A204.1 (cell line): ENCODE results near the gene GBE1.

Experiments used
- FAIRE-seq: peaks from 2 replicates; lab custom pipeline; 2012; peaks lifted over from hg19 to GRCh38; lab: Jason Lieb, UNC

Gene GBE1

DNA sequence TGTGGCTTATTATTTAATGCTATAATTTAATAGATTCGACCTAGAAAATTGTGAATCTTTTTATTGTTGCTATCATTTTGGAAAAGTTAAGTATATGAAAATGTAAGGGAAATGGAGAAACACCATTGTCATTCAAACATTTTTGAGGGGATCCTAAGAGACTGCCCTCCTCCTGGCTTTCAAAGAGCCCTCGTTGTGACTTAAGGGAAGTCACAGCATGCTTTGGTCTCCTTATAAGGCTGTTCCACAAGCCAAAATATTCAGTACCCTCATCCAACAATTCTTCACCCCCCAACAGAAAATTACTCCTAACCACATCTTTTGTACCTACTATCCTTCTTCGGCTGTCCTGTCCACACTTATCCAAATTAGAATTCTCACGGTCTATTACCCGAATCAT, 140.2 kb downstream of the GBE1 start:
- no peak for FAIRE-seq

DNA sequence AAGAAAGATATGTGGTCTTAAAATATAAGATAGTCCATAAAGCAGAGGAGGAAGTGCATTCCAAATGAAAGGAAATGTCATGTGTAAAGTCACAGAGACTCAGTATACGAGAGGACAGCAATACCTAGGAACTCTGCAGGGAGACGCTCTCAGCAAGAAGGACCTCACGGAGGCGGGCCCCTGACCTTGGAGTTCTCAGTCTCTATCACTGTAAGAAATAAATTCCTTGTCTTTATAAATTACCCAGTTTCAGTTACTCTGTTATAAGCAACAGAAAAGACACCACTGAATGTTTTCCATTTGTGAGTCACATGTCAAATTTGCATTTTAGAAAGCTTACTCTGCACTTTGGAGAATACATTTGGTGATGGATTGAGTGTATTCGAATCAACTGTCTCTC, 140.6 kb downstream of the GBE1 start:
- FAIRE-seq = no peak

DNA sequence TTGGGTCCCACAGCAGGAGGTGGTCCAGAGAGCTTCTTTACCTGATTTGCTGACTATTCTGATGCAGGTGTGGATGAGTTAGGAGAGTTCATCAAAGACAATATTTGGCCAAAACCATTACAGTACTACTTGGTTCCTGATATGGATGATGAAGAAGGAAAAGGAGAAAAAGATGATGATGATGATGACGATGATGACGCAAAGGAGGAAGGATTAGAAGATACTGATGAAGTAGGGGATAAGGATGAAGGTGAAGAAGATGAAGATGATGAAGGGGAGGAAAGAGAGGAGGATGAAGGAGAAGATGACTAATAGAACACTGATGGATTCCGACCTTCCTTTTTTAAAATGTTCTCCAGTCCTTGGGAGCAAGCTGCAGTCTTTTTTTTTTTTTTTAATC, 148.7 kb downstream of the GBE1 start:
- no peak for FAIRE-seq

DNA sequence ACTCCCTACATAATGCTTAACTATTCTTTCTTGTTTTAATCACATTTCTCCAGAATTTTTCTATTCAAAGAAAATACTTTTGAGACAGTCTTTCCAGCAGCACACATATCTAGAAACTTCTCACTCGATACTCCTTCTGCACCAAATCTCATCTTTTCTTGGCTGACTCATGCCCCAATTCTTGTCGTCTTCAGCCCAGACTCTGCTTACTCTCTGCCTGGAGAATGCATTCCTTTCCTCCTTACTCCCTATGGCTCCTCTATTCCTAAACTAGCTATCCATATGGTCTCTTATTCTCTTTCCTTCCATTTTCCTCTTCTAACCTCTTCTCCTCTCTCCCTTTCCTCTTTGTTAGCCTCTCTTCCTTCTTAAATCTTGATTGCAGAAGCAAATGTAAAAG, 158.7 kb downstream of the GBE1 start:
- FAIRE-seq = no peak

DNA sequence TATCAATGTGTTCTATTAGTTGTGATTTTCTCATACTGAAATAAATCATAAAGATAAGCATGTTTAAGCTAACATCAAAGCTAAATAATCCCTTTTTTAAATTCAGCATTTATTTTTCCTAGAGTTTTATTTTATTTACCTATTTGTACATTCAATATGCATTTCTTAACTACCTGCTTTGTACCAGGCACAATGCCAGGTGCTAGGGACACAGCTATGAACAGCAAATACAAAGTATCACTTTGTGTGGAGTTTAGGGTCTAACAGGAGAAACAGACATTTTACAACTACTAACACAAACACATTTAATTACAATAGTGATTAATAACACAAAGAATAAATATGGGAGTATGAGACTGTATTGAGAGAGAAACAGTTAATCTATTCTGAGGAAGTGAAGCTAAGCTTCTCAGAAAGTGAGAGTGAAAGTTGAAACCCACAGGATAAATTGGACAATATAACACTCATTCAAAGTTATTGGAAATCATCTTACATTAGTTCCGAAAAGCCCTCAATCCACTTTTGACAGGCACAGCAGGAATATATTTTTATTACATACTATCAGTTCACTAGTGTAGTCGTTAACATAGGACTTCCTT, 159.6 kb downstream of the GBE1 start:
- FAIRE-seq = no peak

DNA sequence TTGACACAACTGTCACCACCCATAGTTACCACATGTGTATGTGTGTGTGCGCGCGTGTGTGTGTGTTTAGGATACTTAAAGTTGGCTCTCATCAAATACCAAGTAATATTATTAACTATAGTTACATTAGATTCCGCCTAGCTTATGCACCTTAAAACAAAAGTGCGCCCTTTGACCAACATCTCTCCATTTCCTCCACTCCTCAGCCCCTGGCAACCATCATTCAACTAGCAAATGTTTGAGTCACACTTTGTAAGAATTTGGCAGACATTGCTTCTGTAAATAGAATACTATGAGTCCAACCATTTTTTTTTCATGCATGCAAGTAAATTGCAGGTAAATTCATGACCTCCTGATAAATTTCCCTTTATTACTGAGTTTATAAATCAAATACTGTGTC, 169.3 kb downstream of the GBE1 start:
- no peak for FAIRE-seq

DNA sequence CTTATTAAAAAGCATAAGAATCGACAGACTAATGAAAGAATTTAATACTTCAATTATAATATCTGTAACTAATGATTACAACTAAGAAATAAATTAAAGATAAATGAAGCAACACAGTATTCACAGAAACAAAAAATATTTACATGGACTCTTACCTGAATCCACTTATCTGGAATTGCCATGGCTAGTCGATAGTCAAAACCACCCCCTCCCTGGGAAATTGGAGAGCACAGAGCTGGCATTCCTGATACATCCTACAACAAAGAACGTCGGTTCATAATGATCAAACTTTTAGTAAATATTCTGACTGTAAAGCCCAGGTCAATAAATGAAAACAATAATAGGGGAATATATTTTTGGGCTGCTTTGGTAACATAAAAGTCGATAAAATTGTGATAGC, 175.5 kb downstream of the GBE1 start:
- FAIRE-seq = peak; percentile 35

DNA sequence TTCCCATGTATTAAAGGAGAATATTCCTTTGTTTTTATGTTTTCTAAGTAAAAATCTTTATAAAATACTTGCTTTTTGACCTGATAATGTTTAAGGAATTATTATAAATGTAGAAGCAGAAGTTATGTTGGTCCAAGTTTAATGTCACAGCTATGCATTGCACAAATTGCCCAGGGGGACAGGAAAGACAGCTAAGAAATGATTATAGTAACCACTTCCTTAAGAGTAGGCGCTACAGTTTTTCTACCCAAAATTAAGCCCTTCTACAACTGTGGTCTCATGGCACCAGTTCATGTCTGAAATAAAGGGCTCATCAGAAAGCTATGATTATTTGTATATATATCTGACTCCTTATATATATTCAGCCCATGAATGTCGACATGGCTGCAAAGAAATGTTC, 176.4 kb downstream of the GBE1 start:
- no peak for FAIRE-seq

DNA sequence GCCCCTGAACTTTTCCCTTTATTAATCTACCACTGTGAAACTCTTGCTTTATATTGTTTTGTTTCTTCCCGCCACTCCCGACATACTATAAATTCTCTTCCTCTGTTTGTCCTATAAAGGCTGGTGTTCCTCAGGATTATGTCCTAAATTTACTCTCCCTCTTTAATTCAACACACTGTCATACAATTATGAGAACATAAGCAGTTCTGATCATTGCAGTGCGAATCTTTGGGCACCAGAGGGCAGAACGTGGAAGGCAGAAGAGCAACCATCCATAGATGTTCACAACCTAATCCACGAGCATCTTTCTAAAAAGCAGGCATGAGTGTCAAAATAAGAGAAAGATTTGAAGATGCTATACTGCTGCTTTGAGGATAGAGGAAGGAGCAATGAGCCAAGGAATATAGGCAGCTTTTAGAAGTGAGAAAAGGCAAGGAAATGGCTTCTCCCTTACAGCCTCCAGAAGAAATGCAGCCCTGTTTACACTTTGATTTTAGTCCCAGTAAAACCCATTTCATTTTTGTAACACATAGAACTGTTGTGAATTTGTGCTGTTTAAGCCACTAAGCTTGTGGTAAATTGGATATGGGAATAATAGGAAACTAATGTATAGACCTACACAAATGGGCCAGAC, 179.4 kb downstream of the GBE1 start:
- peak; percentile 75 for FAIRE-seq

DNA sequence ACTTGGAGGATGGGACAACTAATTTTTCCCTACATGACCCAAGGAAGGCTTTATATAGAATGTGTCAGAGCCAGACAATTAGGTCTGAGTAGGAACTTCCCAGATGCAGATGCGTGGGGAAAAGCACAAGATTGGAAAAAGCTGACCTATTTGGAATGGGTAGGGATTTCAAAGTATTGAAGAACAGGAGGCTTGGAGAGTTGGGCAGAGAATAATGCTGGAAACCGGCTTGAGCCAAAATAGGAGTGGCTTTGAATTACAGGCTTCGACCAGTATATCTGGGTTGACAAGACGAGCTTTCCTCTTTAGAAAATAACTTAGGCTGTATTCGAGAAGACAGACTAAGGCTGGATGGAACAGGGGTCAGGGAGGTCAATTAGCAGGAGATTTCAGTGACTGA, 181.1 kb downstream of the GBE1 start:
- no peak for FAIRE-seq

DNA sequence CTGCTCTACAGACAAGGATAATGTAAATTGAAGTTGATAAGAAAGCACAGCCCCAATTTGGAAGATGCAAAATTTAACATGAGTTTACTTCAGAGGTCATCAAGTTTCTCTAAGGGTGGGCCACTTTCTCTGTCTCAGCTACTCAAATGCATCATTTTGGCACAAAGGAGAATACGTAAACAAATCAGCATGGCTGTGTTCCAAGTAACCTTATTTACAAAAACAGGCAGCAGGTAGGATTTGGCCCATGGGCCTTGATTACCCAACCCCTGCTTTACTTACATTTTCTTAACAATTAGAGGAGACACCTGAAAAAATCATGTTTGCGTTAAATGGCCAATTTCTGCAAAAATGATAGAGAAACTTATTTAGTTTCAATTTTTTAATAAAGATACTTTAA, 181.7 kb downstream of the GBE1 start:
- no peak for FAIRE-seq

DNA sequence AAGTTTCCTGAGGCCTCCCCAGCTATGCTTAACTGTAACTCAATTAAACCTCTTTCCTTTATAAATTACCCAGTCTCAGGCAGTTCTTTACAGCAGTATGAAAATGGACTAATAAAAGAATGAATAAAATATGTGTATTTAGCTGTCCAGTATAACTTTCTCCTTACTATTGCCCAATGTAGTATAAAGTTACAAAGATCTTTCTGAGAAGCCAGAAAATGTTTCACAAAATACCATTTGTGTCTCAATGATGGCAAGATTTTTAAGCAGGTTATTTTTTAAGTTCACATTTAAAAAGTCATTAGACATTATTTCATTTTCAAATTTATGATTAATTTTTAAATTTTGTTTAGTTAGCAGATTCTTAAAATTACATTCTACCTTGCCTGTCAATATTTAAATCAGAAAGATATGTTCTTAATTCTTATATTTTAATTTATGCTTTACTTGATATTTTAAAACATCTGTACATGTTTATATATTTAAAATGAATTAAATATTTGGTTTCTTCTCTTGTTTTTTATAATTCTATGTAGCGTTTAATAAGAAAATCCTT, 189.2 kb downstream of the GBE1 start:
- peak; percentile 92 for FAIRE-seq

DNA sequence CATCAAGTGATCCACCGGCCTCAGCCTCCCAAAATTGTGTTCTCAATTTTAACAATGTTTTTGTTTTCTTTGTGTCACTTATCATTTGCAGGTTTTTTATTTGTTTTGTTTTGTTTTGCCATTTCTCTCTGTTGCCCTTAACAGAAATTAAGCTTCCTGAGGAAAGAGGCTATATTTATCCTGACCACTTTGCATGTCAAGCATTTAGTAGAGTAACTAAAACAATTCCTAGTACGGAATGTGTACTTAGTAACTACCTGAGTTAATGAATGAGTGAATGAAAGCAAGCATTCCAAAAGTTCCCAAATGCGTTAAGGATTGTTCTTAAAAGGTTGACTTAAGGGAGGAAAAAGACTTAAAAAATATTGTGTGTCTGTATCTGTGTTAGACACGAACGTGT, 193.1 kb downstream of the GBE1 start:
- FAIRE-seq = no peak

DNA sequence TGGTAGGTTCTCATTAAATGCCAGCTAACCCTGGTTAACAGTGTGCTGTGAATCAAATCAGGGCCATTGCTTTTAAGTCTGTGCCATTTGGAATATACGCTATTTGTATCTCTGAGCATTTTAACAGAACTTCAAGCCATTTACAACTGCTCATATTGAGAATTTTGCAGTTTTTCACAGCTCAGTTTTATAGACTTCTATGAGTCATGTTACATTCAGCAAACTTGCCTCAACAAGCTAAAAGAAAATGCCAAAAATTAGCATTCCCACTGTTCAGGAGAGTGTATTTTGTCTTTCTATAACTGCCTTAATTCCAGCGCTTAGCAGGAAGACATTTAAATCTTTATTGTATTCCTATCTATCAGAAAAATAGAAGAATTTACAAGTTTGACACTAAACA, 196.4 kb downstream of the GBE1 start:
- FAIRE-seq = no peak

DNA sequence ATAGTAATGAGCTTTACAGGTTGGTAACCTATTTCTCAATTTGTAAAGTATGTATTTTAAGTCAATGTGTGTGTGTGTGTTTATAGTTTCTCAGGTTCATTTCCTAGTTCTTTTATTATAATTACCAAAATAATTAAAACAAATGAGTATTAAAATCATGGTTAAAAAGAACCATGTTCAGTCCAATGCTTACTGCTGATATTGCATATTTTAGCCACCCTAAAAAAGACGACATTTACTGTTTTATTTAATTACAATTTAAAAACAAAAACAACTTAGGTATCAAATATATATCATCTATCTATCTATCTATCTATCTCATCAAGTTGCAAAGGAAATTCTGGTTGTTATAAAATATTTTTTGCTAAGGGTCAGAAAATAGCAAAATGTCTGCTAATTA, 203.3 kb downstream of the GBE1 start:
- FAIRE-seq = no peak

DNA sequence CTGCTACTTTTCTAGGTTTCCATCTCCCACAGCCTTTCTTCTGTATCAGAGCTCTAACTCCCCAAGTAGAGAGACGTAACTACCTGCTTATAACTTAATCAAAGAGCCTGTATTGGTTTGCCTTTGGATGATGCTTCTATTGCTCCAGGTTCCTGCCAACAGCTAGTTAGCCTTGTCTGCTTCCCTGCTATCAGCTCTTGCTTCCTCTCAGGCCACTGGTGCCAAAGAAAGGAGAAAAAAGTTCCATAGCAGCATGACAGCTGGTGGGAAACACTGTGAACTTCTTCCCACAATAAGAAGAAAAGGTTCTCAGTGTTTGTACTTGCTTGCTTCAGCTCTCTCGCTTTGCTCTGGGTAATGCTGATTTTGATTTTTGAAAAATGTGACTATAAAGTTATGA, 206.6 kb downstream of the GBE1 start:
- FAIRE-seq = no peak

DNA sequence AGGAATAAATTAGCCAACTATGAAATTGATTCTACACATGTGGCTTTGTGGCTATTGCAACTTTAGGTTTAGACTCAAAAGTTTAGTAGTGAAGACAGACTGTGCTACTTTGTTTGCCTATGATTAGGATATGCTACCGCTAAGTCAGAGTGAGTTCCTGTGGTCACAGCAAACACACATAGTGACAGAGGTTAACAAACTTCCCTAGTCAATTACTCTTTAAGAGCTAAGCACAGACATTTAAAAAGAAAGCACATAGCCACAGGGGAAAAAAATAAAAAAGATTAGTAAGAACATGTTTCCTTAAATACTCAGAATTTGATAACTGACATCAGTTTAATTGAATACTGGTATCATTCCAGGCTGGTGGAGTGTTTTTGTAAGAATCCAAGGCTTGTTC, 207.1 kb downstream of the GBE1 start:
- FAIRE-seq = no peak

DNA sequence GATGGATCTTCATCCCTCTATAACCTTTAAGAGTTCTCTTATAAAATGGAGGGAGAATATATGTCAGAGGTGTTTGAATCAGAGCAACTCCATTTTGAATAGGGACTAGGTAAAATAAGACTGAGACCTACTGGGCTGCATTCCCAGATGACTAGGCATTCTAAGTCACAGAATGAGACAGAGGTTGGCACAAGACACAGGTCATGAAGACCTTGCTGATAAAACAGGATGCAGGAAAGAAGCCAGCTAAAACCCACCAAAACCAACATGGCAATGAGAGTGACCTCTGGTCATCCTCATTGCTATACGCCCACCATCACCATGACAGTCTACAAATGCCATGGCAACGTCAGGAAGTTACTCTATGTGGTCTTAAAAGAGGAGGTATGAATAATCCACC, 211.0 kb downstream of the GBE1 start:
- FAIRE-seq = no peak

DNA sequence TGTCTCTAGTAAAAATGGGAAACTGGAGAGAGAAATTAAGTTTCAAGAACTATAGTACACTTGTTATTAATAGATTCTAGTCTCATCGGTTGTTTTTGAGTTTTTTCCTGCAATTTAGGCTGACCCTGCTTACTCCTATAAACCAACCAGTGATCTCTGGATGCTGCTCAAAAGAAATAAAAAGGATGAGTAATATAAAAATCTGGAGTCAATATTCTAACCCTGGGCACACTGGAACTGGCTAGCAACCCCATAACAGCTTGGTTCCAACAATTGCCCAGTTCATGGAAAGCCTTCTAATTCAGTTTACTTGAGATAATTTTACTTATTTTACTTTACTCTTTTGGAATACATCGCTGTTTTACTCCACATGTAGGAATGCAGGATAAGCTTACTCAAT, 211.6 kb downstream of the GBE1 start:
- FAIRE-seq = no peak

DNA sequence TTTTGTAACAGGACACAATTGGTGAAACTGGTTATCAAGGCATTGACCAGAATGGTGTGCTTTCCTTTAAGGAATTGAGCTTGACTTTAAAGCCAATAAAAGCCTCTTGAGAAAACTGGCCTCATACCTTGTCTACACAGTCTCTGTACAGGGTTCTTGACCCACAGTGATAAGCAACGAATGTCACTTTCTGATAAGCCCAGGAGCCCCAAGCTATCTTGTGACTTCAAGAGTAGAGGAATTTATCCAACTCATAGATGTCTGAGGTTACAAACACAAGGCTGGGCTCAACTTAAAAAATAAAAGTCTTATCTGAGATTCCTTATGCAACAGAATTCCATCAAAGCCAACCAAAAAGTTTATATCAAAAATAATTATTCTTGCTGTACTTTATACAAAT, 212.1 kb downstream of the GBE1 start:
- FAIRE-seq = no peak

DNA sequence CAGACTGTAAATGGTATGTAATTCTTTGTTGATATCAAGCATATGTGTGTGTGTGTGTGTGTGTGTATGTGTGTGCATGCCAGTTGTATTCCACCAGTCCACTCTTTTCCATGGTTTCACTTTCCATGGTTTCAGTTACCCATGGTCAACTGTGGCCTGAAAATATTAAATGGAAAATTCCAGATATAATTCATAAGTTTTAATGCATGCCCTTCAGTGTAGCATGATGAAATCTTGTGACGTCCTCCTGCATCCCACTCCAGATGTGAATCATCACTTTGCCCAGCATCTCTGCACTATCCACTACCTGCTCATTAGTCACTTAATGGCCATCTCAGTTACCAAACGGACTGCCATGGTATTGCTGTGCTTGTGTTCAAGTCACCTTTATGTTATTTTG, 215.9 kb downstream of the GBE1 start:
- no peak for FAIRE-seq

DNA sequence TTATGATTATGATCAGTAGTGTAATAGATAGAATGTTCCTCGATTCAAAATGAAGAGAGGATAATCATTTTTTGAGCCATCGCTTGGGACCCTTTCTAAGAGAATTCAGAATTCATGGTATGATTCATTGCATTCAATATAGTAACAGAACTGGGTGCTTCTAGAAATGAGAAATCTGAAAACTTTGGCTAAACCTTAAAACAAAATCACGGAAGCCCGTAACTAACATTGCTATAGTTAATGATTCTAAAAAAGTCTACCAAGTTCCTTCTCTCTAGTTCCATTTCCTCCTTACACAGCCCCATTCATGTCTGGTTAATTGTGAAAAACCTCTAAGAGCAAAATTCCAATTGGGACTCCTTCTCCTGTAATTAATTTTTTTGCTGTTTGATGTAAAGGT, 217.1 kb downstream of the GBE1 start:
- FAIRE-seq = no peak

DNA sequence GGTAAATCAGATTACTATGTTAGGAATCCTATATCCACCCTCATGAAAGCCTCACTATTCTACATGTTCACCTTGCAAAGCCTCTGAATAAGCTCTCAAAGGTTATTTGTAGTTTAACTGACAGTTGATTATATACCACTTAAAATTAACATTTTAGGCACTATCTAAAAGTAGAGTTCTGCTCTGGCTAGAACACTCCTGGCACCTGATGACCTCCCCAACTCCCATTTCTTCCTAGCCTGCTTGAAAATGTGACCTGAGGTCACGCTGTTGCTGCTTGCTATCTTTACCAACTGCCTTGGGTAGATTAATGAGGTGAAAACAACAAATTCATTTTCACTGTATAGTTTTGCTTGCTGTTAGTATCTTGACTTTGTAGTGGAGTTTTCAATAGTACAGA, 220.7 kb downstream of the GBE1 start:
- no peak for FAIRE-seq

DNA sequence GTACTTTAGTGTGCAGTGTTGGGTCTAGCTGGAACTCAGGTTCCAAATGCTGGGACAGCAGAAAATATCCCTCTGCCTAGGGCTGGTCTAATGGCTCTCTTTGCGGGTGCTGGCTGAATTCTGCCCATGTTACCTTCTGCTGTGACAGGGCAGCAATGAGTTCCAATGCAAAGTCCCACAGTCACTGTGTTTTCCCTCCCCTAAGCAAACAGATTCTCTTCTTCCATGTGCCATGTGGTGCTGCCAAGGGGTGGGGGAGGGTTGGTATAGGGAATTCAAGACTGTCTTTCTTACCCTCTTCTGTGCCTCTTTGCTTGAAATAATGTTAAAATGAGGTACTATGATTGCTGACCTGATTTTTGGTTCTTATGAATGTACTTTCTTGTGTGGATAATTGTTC, 229.6 kb downstream of the GBE1 start:
- FAIRE-seq = no peak

DNA sequence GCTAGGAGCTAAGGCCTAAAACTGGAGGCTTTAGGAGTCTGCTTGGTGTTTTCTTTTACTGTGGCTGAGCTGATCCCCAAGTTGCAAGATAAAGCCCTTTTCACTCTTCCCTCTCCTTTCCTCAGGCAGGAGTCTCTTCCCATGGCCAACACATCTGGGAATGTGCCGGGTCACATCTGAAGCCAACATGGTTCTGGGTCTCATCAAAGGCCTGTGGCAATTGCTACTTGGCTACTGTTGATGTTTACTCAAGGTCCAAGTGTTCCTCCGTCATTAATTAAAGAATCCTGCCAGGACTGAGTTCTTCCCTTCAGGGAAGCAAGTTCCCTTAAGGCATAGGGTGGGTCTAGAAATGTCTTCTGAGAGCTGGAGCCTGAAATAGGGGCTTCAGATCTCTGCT, 230.2 kb downstream of the GBE1 start:
- no peak for FAIRE-seq
